ENCODE data around the gene TREX2. TPM values are rescaled to one million over a fixed set of nuclear protein-coding genes. Genes with fewer than 3 reads are reported as not detected.

Gene TREX2
- total RNA-seq, 1 experiment from 2014 or later, result 1.1 TPM

- Mint-ChIP-seq H3K4me1 (peaks cover 2% of the 10 kb centered on the region in 2 experiments; a peak in 3 of 4 replicates), H3K27ac (no peak overlapping the region)
- DNase-seq, result no peak
Observed at GRCh38 chrX:153477901-153478300, 32.0 kb upstream of the TREX2 start.

More at GRCh38 chrX:153477901-153478300, 32.0 kb upstream of the TREX2 start:
- Histone ChIP-seq H2AK5ac (ENCODE audit: insufficient read length, low read length) (no peak overlapping the region), H3T11ph (ENCODE audit: low read length) (no peak overlapping the region), H2BK12ac (ENCODE audit: insufficient read length, low read depth, low read length) (no peak overlapping the region), H2BK15ac (ENCODE audit: low read depth, low read length) (no peak overlapping the region), H3K79me1 (ENCODE audit: insufficient read depth, low read depth, low read length, poor library complexity, severe bottlenecking) (no peaks in the 10 kb centered on the region), H2BK120ac (ENCODE audit: low read depth, low read length, poor library complexity, severe bottlenecking) (no peak overlapping the region), H3K9me3 (ENCODE audit: control insufficient read depth, low read depth, low read length) (peaks cover 21% of the 10 kb centered on the region), H2BK5ac (ENCODE audit: insufficient read length, low read length) (no peak overlapping the region), H3K4ac (ENCODE audit: low read depth, low read length) (no peak overlapping the region), H4K5ac (ENCODE audit: insufficient read length, low read depth, low read length) (no peak overlapping the region), H3K4me2 (ENCODE audit: insufficient read depth, insufficient read length, low read length) (no peak overlapping the region), H2AFZ (ENCODE audit: low read length) (no peak overlapping the region), H4K91ac (ENCODE audit: insufficient read length, low read depth, low read length) (no peak overlapping the region), H2BK20ac (ENCODE audit: low read depth, low read length, poor library complexity, severe bottlenecking) (no peak overlapping the region), H3K23ac (ENCODE audit: insufficient read length, low read depth, low read length) (no peak overlapping the region), H4K20me1 (ENCODE audit: control insufficient read depth, insufficient read depth, insufficient read length) (no peaks in the 10 kb centered on the region), H4K8ac (replicated peaks; ENCODE audit: insufficient read length, low read depth, low read length) (no peak overlapping the region), H3K14ac (ENCODE audit: insufficient read depth, low read length) (no peak overlapping the region), H3K18ac (ENCODE audit: insufficient read length, low read depth, low read length) (no peak overlapping the region), H3K4me1 (ENCODE audit: insufficient read depth, low read length) (no peaks in the 10 kb centered on the region; the same call in 1 of the 2 replicates), H3K27me3 (ENCODE audit: insufficient read depth, low read length) (peaks cover 3% of the 10 kb centered on the region), H3K9ac (ENCODE audit: extremely low read depth, insufficient read length, low read length) (no peak overlapping the region), H3K56ac (ENCODE audit: insufficient read length, low read depth, low read length) (no peak overlapping the region), H3K79me2 (ENCODE audit: insufficient read depth, low read length) (no peaks in the 10 kb centered on the region), H3K23me2 (ENCODE audit: insufficient read length, low read depth, low read length, poor library complexity, severe bottlenecking) (no peaks in the 10 kb centered on the region), H3K27ac (ENCODE audit: insufficient read length, low read depth, low read length) (no peak overlapping the region)
- Mint-ChIP-seq H3K27me3 (ENCODE audit: low read depth) (peaks cover 29% of the 10 kb centered on the region), H3K4me3 (no peak overlapping the region; a peak in 1 of 5 replicates), H3K9me3 (peaks cover 34 to 50% of the 10 kb centered on the region in 2 experiments), H3K36me3 (ENCODE audit: insufficient read depth in 1 of 3, low read depth in 3 of 3) (peaks cover 0 to 5% (median 3%) of the 10 kb centered on the region in 3 experiments; a peak in 3 of 7 replicates)
- WGBS (ENCODE audit: extremely low coverage, insufficient read length, low lambda C conversion rate), result no CpG with 5 or more reads among the region's 9 CpGs
- no peak for TF ChIP-seq CTCF (conservative IDR thresholded peaks at IDR 0.05)

All from H9 (cell line).